HG02678 (cell line): ENCODE results near the gene CPEB4.

Experiments used
- ATAC-seq: cut with Tn5 transposase; IDR thresholded peaks from one replicate; pipeline ENCODE4 v1.9.1; 2021; ENCODE audit warnings: mild to moderate bottlenecking, moderate library complexity; ENCODE audit not compliant: unreplicated experiment

Gene CPEB4

GRCh38 chr5:173940269-173940668 lies 52.1 kb downstream of the CPEB4 start:
- no peak for ATAC-seq

- ATAC-seq: no peak
These were observed 53.0 kb downstream of the CPEB4 start for GRCh38 chr5:173941102-173941501.

GRCh38 chr5:173941758-173942401 lies 53.7 kb downstream of the CPEB4 start:
- no peak for ATAC-seq

- ATAC-seq: no peak
These were observed 56.4 kb downstream of the CPEB4 start for GRCh38 chr5:173944511-173944910.

GRCh38 chr5:173945160-173945559 lies 57.0 kb downstream of the CPEB4 start:
- no peak for ATAC-seq

- no peak for ATAC-seq
These were observed 58.2 kb downstream of the CPEB4 start for GRCh38 chr5:173946323-173946722.

- no peak for ATAC-seq
These were observed 62.7 kb downstream of the CPEB4 start for GRCh38 chr5:173950829-173951228.

GRCh38 chr5:173953528-173954090 lies 65.5 kb downstream of the CPEB4 start:
- no peak for ATAC-seq

- ATAC-seq: peak; percentile 51
These were observed 66.7 kb downstream of the CPEB4 start for GRCh38 chr5:173954671-173955521.

- ATAC-seq: no peak
These were observed 72.8 kb downstream of the CPEB4 start for GRCh38 chr5:173960986-173961385.

- ATAC-seq: no peak
These were observed 73.3 kb downstream of the CPEB4 start for GRCh38 chr5:173961418-173961817.

GRCh38 chr5:173962436-173962972 lies 74.4 kb downstream of the CPEB4 start:
- no peak for ATAC-seq

GRCh38 chr5:173963182-173963838 lies 75.2 kb downstream of the CPEB4 start:
- no peak for ATAC-seq

- no peak for ATAC-seq
These were observed 75.8 kb downstream of the CPEB4 start for GRCh38 chr5:173963867-173964441.

GRCh38 chr5:173964506-173964905 lies 76.4 kb downstream of the CPEB4 start:
- no peak for ATAC-seq

GRCh38 chr5:173967241-173967640 lies 79.1 kb downstream of the CPEB4 start:
- ATAC-seq: no peak

GRCh38 chr5:173968154-173968797 lies 80.1 kb downstream of the CPEB4 start:
- ATAC-seq: no peak

- ATAC-seq: no peak
These were observed 81.3 kb downstream of the CPEB4 start for GRCh38 chr5:173969167-173970049.

GRCh38 chr5:173970878-173971650 lies 82.9 kb downstream of the CPEB4 start:
- no peak for ATAC-seq
